GM19455 (cell line): ENCODE data around the gene MB21D2.
"Not testable (repeated sequence)": the region's sequence is repeated elsewhere in the genome, so short reads cannot be mapped to it uniquely, and the experiment has no call there.

Source experiments
- ATAC-seq: cut with Tn5 transposase; IDR thresholded peaks from one replicate; pipeline ENCODE4 v1.9.1; 2021; ENCODE audit not compliant: unreplicated experiment

Gene MB21D2

DNA sequence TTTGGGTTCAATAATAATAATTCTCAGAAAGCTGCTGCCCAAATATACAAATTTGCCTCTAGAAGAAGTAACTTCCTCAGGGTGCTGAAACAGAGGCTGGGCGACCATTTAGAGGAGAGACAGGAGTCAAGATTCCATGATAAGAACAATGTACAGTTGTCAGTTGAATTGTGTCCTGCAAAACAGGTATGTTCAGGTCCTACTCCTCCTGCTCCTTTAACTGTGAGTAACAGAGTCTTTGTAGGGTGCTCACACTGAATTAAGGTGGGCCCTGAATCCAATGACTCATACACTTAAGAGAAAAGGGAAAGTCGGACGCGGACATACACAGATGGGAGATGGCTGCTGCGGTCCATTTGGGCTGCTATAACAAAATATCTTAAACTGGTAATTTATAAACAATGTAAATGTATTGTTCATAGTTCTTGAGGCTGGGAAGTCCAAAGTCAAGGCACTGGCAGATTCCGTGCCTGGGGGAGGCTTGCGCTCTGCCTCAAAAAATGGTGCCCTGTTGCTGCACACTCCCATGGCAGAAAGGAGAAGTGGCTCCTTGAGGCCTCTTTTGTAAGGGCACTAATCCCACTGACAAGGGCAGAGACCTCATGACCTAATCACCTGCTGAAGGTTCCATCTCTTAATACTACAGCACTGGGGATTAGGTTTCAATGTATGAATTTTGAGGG is 55.1 kb downstream of the MB21D2 start:
- no peak for ATAC-seq

DNA sequence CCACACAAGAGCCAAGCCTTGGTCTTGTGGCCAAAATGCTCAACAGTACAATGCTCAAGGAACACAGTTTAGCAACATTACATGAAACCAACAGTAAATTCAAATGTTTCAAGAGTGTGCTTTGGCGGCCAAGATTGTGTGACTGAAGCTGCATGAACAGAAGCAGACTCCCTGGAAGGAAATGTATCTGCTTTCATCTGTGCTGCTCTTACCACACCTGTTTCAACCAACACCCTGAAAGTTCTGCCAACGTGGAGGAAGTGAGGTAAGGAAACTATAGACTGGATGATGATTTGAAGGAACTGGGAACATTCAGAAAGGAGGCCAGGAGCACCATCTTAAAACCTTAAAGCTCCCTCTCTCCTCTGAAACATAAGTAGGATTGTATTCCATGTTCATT is 55.7 kb downstream of the MB21D2 start:
- ATAC-seq = peak; percentile 65

DNA sequence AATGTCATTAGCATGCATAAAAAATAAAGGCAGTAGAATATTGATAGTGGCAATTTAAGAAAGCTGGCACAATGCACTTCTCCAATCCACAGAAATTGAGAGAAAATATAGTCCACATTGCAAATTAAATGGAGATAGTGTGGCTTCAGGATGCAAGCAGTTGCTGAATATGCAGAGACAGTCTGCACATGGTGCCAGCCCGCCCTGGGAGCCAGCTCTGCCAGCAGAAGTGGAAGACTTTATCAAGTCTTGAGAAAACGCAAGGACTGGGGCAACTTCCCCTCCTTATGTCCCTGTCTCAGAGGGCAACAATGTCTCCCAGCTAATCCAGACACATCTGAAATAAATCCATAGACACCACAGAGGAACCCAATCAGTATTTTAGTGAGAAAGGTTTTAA is 57.2 kb downstream of the MB21D2 start:
- ATAC-seq = no peak

DNA sequence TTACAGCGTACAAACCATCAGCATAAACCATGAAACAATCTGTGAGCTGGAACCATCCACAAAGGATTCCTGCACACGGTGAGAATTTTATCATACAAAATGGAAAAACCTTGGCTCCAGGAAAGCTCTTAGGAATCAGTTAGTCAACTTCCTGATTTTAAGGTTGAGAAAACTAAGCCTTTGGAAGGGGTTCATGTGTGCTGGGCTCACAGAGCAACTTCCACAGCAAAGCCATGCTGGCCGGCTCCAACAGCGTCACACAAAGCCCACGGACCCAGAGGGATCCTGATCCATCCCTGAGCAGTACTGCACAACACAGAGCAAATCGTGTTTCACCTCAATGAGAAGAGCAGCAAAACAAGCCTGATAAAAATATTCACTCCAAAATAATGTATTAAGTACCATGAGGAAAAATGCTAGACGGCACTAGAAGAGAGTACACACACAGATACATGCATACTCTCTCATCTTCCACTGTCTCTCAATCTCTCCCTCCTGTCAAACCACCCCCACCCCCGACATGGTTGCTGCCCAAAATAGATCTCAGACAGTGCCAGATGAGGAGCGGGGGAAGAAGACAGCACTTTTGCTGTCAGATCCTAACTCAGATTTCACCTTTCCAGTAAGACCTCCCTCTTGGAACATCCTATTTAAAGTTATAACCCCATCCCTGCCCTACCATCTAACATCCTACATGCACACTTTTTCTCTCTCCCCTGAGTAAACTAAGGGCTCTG is 58.6 kb downstream of the MB21D2 start:
- ATAC-seq = no peak

DNA sequence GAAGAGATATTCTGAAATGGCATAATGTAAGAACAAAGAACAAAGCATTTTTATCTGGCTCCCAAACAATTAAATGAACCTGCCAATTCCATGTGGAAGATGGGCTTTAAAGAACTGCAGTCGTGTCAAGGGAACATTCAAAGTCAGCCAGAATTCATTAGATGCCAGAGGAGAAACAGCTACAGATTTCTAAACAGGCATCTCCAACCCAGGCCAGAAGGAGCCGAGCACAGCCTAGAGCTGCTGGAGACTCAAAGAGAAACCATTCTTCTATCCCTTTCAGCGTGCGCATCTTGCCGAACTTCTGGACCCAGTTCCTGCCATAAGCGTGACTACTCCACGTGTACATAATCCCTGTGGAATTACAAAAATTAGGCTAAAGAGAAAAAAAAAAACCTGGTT is 60.4 kb downstream of the MB21D2 start:
- no peak for ATAC-seq

DNA sequence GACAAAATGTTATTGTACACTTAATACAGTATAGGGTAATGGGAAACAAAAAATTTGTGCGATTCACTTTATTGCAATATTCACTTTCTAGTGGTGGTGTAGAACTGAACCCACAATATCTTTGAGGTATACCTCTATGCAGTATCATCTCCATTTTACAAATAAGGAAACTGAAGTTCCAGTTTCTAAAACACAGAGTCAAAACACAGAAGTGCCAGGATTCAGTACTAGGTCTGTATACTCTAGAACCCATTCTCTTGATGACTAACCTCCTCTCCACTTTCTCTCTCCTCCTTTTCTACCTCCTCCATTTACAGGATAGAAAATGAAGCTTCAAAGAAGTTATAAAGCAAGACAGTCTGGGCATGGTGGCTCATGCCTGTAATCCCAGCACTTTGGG is 62.2 kb downstream of the MB21D2 start:
- peak; percentile 43 for ATAC-seq

DNA sequence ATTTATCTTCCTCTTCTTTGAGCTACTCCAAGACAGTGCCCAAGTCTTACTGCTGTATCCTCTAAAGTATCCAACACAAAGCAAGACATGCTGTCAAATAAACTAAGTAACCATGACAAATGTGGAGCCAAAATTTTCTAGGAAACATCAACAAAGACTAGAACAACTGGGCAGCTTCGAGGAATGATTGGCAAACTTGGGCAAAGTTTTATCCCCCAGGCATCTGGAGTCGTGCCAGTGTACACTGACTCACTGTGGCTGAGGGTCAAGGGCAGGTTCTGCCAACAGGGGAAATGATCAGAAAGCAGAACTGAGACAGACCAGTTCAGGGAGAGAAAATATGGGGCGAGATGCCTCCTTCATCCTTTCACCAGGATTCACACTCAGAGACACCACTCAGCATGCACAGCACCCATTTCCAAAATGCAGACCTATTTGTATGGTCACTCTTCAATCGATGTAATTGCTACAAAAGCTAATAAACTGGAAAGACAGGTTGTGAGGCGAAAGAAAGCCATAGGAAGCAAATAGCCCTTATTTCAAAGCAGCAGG is 65.8 kb downstream of the MB21D2 start:
- peak; percentile 20 for ATAC-seq

DNA sequence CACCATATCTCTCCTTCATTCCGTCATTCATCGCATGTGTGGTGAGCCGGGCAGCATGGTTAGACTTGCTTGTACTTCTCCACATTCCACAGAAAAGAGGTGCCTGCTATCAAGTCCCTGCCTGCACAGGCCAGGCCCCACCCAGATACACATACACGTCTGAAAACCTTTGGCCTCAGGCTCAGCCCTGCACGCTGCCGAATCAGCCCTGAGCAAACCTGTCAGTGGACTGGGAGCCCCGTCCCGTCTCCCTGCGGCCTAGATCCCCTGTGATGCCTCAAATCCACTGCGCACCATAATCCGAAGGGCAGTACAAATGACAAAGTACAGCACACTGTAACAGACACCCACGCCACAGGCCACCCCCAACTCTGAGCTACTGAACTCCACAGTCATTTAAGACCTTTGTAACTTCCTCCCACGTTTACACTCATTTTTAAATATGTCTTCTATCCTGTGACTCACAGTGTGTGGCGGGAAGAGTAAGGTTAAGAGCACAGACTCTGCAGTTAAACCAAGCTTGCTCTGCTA is 67.1 kb downstream of the MB21D2 start:
- ATAC-seq = peak; percentile 60

DNA sequence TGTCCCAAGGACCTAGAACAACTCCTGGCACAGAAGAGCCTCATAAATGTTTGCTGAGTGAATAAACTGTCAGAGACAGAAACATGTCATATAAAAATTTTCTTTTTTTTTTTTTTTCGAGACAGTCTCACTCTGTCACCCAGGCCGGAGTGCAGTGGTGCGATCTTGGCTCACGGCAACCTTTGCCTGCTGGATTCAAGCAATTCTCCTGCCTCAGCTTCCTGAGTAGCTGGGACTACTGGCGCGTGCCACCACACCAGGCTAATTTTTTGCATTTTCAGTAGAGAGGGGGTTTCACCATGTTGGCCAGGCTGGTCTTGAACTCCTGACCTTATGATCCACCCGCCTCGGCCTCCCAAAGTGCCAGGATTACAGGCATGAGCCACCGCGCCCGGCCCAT is 67.8 kb downstream of the MB21D2 start:
- ATAC-seq = not testable (repeated sequence)

DNA sequence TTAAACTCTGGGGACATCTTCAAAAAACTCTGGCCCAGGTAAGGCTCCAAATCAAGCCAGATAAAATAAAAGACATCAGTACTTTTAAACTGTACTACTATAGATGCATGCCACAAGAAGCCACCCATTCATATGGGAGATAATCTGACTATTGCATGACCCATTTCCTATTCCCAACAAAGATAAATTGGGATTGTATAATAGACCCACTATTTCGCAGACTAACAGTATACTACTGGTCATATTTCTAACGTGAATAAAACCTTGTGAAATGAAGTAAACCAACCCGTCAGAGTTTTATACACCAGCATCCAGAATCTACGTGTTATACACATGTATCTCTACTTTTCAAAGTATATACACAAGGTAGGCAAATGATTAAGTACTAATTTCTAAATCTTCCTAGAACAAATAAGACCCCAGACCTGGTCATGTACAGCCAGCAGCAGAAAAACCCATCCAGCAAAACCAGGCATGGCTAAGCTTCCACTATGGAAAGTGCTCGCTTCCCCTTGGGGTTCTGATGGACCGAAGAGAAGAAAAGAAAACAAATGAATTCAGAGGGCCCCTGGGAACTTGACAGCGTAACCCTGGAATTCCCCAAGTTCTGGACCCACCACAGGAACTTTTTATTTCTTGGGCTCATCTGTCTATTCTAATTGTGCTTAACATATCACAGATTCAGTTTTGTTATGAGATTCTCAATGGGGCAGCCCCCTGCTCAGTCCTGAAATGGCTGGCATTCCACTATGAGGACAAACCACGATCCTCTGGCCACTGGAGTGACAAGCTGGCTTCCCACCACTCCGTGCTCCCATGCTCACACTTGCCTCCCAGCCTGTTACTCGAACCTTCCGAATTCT is 69.1 kb downstream of the MB21D2 start:
- ATAC-seq = no peak

DNA sequence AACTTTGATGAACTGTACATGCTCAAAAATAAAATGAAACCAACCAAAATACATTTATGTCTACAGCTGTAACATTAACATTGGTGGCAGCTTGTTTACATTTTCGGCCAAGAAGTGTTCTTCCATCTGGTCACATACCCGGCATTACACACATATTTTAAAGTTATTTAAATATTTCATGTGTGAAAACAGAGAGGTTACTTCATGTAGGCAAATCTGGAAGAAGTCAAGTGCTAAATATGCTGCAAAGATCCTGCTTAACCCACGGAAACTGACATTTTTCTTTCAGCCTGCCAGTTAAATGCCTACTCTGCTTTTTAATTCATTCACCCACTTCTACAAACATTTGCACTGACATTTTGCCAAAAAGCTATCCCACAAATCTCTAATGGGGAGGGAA is 69.7 kb downstream of the MB21D2 start:
- no peak for ATAC-seq

DNA sequence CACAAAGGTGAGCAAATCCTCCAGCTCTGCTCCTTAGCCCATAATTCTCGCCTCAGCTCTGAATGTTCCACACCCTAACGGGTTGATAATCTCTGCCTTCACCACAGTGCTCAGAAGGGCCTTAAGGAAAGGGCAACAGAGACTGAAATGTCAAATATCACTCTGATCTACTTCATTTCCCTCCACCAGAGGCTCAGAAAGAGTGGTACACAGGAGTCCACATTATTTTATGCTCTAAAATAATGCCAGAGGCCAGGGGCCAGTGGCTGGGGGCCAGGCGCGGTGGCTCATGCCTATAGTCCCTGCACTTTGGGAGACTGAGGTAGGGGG is 72.2 kb downstream of the MB21D2 start:
- no peak for ATAC-seq

DNA sequence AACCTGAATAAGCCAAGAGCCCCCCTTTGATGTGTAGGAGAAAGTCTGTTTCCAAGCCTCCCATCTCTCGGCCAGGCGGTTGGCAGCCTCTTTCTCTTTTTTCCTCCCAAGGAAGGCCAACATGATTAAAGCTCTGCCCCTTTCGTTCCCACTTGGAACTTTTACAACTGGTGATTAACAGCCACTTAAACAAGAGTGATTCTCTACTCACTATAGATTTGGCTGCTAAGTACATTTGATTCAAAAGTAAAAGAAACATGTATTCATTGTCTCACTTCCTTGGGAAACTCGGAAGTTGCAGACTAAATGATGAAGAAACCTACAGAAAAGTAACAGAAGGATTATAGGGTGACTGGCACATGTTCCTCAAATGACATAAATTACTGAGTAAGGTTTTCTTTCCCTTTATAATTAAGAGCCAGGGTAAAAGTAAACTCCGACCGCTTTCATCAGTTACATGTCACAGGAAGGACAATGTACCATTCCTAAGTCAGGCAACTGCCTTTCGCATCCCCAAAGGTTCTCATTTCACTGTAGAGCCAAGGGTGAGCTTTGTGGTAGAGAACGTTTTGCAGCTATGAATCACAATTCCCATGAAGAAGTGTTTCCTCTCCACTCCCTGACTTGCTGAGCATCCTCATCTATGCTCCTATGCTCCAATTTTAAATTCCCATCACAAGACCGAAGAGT is 72.7 kb downstream of the MB21D2 start:
- no peak for ATAC-seq

DNA sequence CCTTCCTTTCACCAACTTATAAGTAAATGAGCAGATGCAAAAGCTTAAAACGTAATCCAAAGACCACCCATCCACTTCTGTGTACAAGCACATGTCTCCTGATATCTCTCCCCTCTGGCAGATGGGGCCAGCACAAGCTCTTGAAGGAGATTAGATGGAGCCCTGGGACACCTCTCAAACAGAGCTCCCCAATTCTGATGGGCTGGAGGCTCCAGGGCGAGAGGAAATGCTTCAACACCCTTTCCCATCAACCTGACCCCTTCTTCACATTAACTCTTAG is 73.2 kb downstream of the MB21D2 start:
- no peak for ATAC-seq

DNA sequence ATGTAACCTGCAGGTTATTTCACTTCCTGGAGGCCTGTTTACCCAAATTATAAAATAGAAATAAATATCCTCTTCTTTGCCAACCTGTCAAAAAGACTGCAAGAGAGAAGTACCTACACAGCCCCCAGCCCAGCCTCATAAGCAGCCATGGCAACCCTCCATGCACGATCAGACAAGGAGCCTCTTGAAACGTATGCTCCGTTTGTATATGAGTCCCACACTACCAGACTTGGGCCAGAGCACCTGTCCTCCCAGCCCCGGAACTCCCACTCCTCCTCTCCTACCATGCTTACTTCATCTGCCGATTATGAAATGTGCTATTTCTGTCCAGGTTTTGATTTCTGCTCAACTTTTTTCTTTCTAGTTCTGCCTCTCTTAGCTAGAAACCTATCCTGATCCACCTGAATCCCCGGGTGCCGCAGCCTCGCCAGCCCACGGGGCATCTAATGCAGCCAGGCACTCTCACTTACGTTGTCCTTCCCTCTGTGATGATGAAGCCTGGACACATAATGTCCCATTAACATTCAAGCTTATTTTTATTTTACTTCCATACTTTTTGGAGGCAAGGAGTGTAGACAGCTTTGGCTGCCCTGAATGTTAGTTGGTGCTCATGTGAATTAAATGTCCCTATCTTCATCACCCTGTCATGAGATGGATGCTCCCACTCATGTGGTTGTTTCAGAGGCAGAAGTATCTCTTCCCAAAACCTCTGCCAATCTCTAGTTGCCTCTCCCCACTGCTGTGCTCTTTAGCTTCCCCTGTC is 73.8 kb downstream of the MB21D2 start:
- ATAC-seq = no peak

DNA sequence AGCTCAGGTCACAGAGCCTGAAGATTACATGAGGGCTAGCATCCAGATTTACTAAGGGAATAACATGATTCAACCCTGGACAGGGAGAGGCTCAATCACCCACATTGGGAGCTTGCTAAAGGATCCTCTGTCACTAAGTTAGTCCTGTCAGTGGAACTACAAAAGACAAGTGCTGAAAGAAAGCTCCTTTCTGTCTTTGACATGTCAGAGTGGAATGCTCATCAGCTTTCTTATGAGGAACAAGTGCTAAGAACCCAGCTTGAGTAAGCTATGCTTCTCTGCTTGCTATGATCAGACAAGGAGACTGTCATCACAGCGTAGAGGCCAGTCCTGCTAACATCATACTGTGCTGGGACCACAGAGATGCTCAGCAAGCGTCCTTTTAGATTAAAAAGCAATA is 74.5 kb downstream of the MB21D2 start:
- no peak for ATAC-seq

DNA sequence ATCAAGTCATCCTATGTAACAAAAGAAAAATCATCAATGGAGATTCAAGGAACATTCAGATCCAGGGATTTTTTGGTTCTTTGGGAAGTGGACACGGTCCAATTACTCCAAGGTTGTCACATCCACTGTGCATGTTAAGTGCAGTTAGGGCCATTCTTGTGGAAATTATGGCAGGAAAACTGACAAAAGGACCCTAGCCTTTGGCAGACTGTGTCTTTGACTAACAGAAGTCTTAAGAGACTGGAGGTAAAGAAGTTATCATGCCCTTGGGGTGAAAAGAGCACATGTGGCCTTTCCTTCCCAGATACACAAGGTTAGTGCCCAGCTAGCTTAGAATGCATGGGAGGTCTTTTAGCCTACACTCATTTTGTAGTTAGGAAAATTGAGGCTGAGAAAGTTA is 74.9 kb downstream of the MB21D2 start:
- ATAC-seq = no peak

DNA sequence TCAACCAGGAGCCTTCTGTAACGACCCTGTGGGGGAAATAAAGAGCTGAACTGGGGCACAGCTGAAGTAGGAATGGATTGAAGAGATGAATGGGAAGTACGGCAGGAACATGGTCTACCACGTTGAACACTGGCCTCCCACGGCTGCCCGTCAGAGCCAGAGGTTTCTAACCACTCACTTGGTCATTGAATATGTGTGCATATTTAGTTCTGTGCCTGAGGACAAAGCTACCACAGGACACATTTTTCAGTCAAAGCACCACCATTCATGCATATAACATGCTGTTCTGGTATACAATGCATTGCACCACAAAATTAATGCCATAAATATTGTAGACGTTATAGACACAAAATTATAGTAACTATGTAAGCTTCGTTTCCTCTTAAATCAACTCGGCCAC is 75.5 kb downstream of the MB21D2 start:
- ATAC-seq = no peak

DNA sequence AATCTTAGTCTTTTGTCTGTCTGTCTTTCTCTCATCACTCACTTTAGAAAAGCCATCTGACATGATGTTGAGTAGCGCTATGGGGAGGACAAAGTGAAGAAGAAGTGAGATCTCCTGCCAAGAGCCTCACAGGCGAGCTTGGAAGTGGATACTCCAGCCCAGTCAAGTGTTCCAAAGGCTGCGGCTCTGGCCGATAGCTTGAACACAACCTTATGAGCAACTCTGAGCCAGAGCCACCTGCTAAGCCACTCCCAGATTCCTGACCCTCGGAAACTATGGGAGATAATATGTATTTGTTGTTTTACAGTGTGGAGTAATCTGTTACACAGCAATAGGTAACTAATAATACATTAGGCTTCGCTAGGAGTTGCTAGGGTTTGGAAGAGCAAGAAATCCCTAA is 76.2 kb downstream of the MB21D2 start:
- no peak for ATAC-seq

DNA sequence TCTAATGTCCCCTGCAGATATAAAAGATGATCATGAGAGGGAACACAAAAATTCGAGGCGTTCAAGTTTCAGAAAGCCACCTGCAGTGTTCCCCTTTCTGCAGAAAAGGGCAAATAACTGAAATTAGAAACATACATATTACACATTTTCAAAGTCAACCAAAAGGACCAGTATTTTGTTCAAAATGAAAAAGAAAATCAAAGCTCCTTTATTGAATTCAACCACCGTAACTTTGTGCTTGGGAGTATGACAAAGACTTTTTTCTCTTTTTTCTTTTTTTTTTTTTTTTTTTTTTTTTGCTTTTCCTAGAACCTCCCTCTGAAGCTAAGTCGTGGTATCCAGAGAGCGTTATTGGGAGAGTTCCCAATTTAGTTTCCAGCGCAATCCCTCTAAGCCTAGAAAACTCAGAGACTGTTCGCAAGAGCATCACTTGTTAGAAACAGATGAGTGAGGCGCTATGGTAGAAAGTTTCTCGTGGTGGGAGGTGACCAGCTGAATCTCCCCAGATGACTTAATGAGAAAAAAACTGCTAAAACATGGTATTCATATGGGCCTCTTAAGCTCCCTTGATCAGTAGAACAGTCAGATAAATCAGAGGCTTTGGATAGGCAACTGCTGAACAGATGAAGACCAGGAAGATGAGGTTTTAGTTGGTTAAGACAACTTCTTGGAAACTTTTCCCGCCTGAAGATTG is 77.4 kb downstream of the MB21D2 start:
- no peak for ATAC-seq
